Left lung (tissue), 10 donors: ENCODE data around the gene ADORA2A. TPM values are rescaled to one million over a fixed set of nuclear protein-coding genes. Genes with fewer than 3 reads are reported as not detected.
A peak's percentile ranks its signal among the peaks of the same experiment; 100 is the strongest.

Experiments used
- ATAC-seq: fragments of 200-7000 bp; cut with Tn5 transposase; one replicate; pipeline ENCODE4 v1.9.1; 2020; ENCODE audit warnings: moderate library complexity
- DNase-seq, 4 donors: peaks; one replicate each; pipeline ENCODE4 v3.0.0-alpha.2; 2013 to 2020
- H3K27ac ChIP-seq, 2 donors: fragments of 200-600 bp; sonication (generic) in 1 of 2; one replicate each; pipeline versions ENCODE4 v1.5.0 to v1.8.0; 2020 to 2021
- H3K27me3 ChIP-seq, 2 donors: fragments of 200-600 bp; sonication (generic) in 1 of 2; one replicate each; pipeline versions ENCODE4 v1.5.0 to v1.8.0; 2020 to 2021
- H3K36me3 ChIP-seq, 2 donors: fragments of 200-600 bp; sonication (generic) in 1 of 2; one replicate each; pipeline versions ENCODE4 v1.5.0 to v1.8.0; 2020 to 2021
- H3K4me1 ChIP-seq, 2 donors: fragments of 200-600 bp; one replicate each; pipeline ENCODE4 v1.8.0; 2021
- H3K4me3 ChIP-seq, 2 donors: fragments of 200-600 bp; sonication (generic) in 1 of 2; one replicate each; pipeline versions ENCODE4 v1.5.0 to v1.8.0; 2020 to 2021; ENCODE audit warnings: mild to moderate bottlenecking in 1 of 2
- H3K9me3 ChIP-seq, 2 donors: fragments of 200-600 bp; sonication (generic) in 1 of 2; one replicate each; pipeline versions ENCODE4 v1.5.0 to v1.8.0; 2020 to 2021
- CTCF ChIP-seq, 2 donors: fragments of 200-600 bp; sonication (generic) in 1 of 2; IDR thresholded peaks; one replicate each; pipeline versions ENCODE4 v1.5.0 to v1.8.0; 2021; ENCODE audit warnings: antibody characterized with exemption in 2 of 2
- intact Hi-C, 2 donors: fragments of 100-400 bp; cut with DNase I; formaldehyde crosslinking; loops; one replicate each; pipeline versions ENCODE4 v1.11.2 to v1.14.2; 2022
- polyA plus RNA-seq, 6 donors: library from polyadenylated mRNA; unstranded; fragments of 120-200 nt; gene quantifications; one replicate each; pipeline ENCODE4 v1.2.1, GENCODE V29; 2013; ENCODE audit not compliant: insufficient read length in 6 of 6
- total RNA-seq, 2 donors: library from RNA; stranded (reverse); fragmentation: NEBNext Ultra II Directional; extraction: Animal tissue kit (Norgen Biotek cat#: 25700); gene quantifications; one replicate each; pipeline ENCODE4 v1.2.1, GENCODE V29; 2021
- donor health status: DM: no; HTN: yes; CAD: no.
- donor health status: DM: no; HTN: no; CAD: no.

Gene ADORA2A
- total and polyA plus RNA-seq, 8 donors = 11.5 to 31.9 (median 25.9) TPM

DNA sequence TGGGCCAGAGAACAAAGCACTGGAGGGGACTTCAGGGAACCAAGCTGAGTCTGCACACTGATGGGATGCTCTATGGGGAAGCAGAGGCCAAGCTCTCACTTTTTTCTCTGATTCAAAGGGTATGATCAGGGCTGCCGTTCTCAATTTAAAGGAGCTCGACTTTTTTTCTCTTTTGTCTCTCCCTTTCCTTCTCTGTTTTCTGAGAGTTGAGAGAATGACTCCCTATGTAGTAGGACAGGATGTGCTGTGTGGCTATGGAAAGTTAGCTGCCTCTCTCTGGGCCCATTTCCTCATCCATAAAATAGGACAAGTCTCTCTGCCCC lies 7.9 kb downstream of the ADORA2A start:
- TF ChIP-seq CTCF (IDR thresholded peaks at IDR 0.05) = no peak
- H3K36me3 ChIP-seq = peaks cover 0 to 4% of the 10 kb centered on the region in 2 donors
- peak overlapping the region in 1 of 2 donors; percentile 97 for H3K27ac ChIP-seq
- H3K4me3 ChIP-seq = no peak overlapping the region
- ATAC-seq (no peak), DNase-seq (no peak)
- no peaks in the 10 kb centered on the region for H3K27me3 ChIP-seq
- H3K9me3 ChIP-seq = no peaks in the 10 kb centered on the region
- peaks cover 21 to 97% of the 10 kb centered on the region in 2 donors for H3K4me1 ChIP-seq
- intact Hi-C loops = no loop called here

GRCh38 chr22:24435861-24436371 lies 8.5 kb downstream of the ADORA2A start:
- H3K27me3 ChIP-seq = no peaks in the 10 kb centered on the region
- ATAC-seq (no peak), DNase-seq (peak in 1 of 4 donors; percentile 58)
- peak overlapping the region in 1 of 2 donors; percentile 97 for H3K27ac ChIP-seq
- TF ChIP-seq CTCF (IDR thresholded peaks at IDR 0.05) = no peak
- H3K9me3 ChIP-seq = no peaks in the 10 kb centered on the region
- H3K36me3 ChIP-seq = peaks cover 0 to 5% of the 10 kb centered on the region in 2 donors
- H3K4me3 ChIP-seq = no peak overlapping the region
- intact Hi-C loops = no loop called here
- peaks cover 21 to 97% of the 10 kb centered on the region in 2 donors for H3K4me1 ChIP-seq

DNA sequence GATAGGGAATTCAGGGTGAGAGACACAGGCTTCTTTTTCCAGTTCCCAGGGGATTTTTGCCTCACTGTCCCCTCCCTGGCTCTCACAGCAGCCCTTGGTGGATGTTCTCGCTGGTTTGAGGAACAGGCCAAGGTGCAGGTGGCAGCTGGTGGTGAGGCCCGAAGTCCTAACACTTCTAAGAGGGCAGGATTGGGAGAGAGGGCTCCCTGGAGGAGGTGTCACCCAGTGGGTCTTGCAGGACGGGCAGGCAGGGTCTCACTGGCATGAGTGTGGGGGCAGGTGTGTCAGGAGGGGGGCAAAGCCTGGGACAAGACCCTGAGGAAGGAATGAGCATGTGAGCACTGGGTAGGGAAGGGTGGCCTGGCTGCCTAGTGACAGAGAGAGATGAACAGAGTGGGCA lies 9.2 kb downstream of the ADORA2A start:
- DNase-seq (peak in 1 of 4 donors; percentile 43), ATAC-seq (no peak)
- Histone ChIP-seq H3K27me3 (no peaks in the 10 kb centered on the region), H3K27ac (peak overlapping the region in 1 of 2 donors; percentile 97), H3K4me3 (no peak overlapping the region), H3K4me1 (peaks cover 21 to 97% of the 10 kb centered on the region in 2 donors), H3K9me3 (no peaks in the 10 kb centered on the region), H3K36me3 (peaks cover 0 to 12% of the 10 kb centered on the region in 2 donors)
- intact Hi-C loops = no loop called here
- no peak for TF ChIP-seq CTCF (IDR thresholded peaks at IDR 0.05)

DNA sequence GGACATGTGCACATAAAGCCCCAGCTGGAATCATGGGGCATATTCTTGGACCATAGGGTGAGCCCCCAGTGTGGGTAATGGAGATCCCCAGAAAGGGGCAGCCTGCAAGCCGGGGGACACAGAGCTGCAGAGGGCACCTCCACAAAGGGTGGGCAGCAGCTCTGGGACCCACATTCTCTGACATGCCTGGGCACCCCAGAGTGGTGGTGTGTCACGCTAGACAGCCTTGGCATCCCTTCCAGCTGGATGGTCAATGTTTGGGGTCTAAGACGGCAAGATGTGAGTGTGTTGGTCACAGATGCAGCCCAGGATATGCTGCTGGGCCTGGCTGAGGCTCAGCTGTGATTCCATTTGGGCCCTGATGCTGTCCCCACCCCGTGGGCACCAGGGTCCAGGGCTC lies 9.7 kb downstream of the ADORA2A start:
- no peak for ATAC-seq
- intact Hi-C loops = no loop called here
- TF ChIP-seq CTCF (IDR thresholded peaks at IDR 0.05) = no peak

GRCh38 chr22:24437741-24438328 lies 10.4 kb downstream of the ADORA2A start:
- no peaks in the 10 kb centered on the region for H3K9me3 ChIP-seq
- DNase-seq = peak in 1 of 4 donors; percentile 50
- H3K36me3 ChIP-seq = peaks cover 0 to 25% of the 10 kb centered on the region in 2 donors
- peak overlapping the region in 1 of 2 donors; percentile 97 for H3K27ac ChIP-seq
- intact Hi-C loops = no loop called here
- H3K4me1 ChIP-seq = peaks cover 12 to 97% of the 10 kb centered on the region in 2 donors
- no peaks in the 10 kb centered on the region for H3K27me3 ChIP-seq
- ATAC-seq = no peak
- no peak for TF ChIP-seq CTCF (IDR thresholded peaks at IDR 0.05)
- H3K4me3 ChIP-seq = no peak overlapping the region

More for the DNA sequence above, 9.7 kb downstream of the ADORA2A start:
- peaks cover 0 to 17% of the 10 kb centered on the region in 2 donors for H3K36me3 ChIP-seq
- peak overlapping the region in 1 of 2 donors; percentile 97 for H3K27ac ChIP-seq
- H3K4me1 ChIP-seq = peaks cover 20 to 97% of the 10 kb centered on the region in 2 donors
- no peaks in the 10 kb centered on the region for H3K27me3 ChIP-seq
- H3K4me3 ChIP-seq = no peak overlapping the region
- H3K9me3 ChIP-seq = no peaks in the 10 kb centered on the region
- no peak for DNase-seq
